CD14-positive monocyte (primary cell): ENCODE measurements around the gene DUSP11. TPM values are rescaled to one million over a fixed set of nuclear protein-coding genes. Genes with fewer than 3 reads are reported as not detected.
A peak's percentile ranks its signal among the peaks of the same experiment; 100 is the strongest.

Experiments
- DNase-seq, 3 donors: peaks; one replicate each; pipeline ENCODE4 v3.0.0-alpha.2; 2011 to 2022
- H2AFZ ChIP-seq: 2 replicates; pipeline ENCODE4 v1.6.0; 2012; ENCODE audit warnings: mild to moderate bottlenecking, low read depth, low read length, inconsistent platforms; ENCODE audit not compliant: insufficient read depth, poor library complexity, severe bottlenecking
- H3K27ac ChIP-seq, 2 donors: 1 replicate in 1 of 2; 2 replicates in 1 of 2; pipeline ENCODE4 v1.5.1; 2012 to 2013; ENCODE audit warnings: low read length in 2 of 2, control low read depth in 1 of 2, inconsistent platforms in 1 of 2, low read depth in 1 of 2, mild to moderate bottlenecking in 1 of 2
- H3K27me3 ChIP-seq, 2 donors: one replicate each; pipeline versions ENCODE4 v1.6.0 to v1.6.1; 2011 to 2013; ENCODE audit warnings: low read length in 2 of 2; ENCODE audit not compliant: control insufficient read depth in 2 of 2, insufficient read depth in 2 of 2
- H3K36me3 ChIP-seq, 2 donors: replicated peaks in 1 of 2; 1 replicate in 1 of 2; 2 replicates in 1 of 2; pipeline versions ENCODE4 v1.5.1 to v1.6.1; 2012 to 2013; ENCODE audit warnings: low read length in 2 of 2, control low read depth in 1 of 2, inconsistent platforms in 1 of 2, mild to moderate bottlenecking in 1 of 2; ENCODE audit not compliant: insufficient read depth in 2 of 2, control insufficient read depth in 1 of 2
- H3K4me1 ChIP-seq, 2 donors: 1 replicate in 1 of 2; 2 replicates in 1 of 2; pipeline versions ENCODE4 v1.5.1 to v1.6.1; 2012 to 2013; ENCODE audit warnings: low read length in 2 of 2, control low read depth in 1 of 2, inconsistent platforms in 1 of 2, mild to moderate bottlenecking in 1 of 2, moderate library complexity in 1 of 2; ENCODE audit not compliant: insufficient read depth in 2 of 2, control insufficient read depth in 1 of 2
- H3K4me2 ChIP-seq: replicated peaks from 2 replicates; pipeline ENCODE3; 2012; ENCODE audit warnings: low read length, moderate library complexity, mild to moderate bottlenecking; ENCODE audit not compliant: poor library complexity, severe bottlenecking; ENCODE audit errors: extremely low read depth
- H3K4me3 ChIP-seq, 3 experiments: fragments of 200-600 bp in 1 of 3; sonication (generic) in 1 of 3; replicated peaks in 1 of 3; 1 replicate in 2 of 3; 2 replicates in 1 of 3; pipeline ENCODE4 v1.5.1; 2011 to 2013; ENCODE audit warnings: low read length in 3 of 3, mild to moderate bottlenecking in 3 of 3, control low read depth in 2 of 3, low read depth in 2 of 3, inconsistent platforms in 1 of 3, moderate library complexity in 1 of 3
- H3K79me2 ChIP-seq: 2 replicates; pipeline ENCODE4 v1.6.0; 2012; ENCODE audit warnings: mild to moderate bottlenecking, control low read depth, inconsistent platforms, low read length, moderate library complexity; ENCODE audit not compliant: insufficient read depth
- H3K9ac ChIP-seq: 2 replicates; pipeline ENCODE4 v1.6.0; 2017; ENCODE audit warnings: low read length, mild to moderate bottlenecking; ENCODE audit not compliant: insufficient read depth, poor library complexity, severe bottlenecking
- H3K9me3 ChIP-seq, 2 donors: replicated peaks in 1 of 2; 1 replicate in 1 of 2; 2 replicates in 1 of 2; pipeline versions ENCODE4 v1.5.1 to v1.6.1; 2012 to 2013; ENCODE audit warnings: low read length in 2 of 2, control low read depth in 1 of 2; ENCODE audit not compliant: control insufficient read depth in 1 of 2, insufficient read depth in 1 of 2
- H4K20me1 ChIP-seq: 2 replicates; pipeline ENCODE4 v1.6.0; 2012; ENCODE audit warnings: mild to moderate bottlenecking, low read length, control low read depth, moderate library complexity; ENCODE audit not compliant: insufficient read depth
- H3K27ac Mint-ChIP-seq, 7 donors: one replicate each; pipeline ENCODE4 v1.8.0; 2020; ENCODE audit warnings: mild to moderate bottlenecking in 7 of 7, mixed read lengths in 7 of 7, moderate library complexity in 6 of 7, inconsistent platforms in 2 of 7
- H3K27me3 Mint-ChIP-seq, 3 donors: one replicate each; pipeline ENCODE4 v1.8.0; 2021 to 2022; ENCODE audit warnings: low read depth in 3 of 3, mild to moderate bottlenecking in 3 of 3, mixed read lengths in 3 of 3, moderate library complexity in 3 of 3, inconsistent platforms in 1 of 3
- H3K36me3 Mint-ChIP-seq, 2 donors: one replicate each; pipeline ENCODE4 v1.8.0; 2020; ENCODE audit warnings: mixed read lengths in 2 of 2, inconsistent platforms in 1 of 2, mild to moderate bottlenecking in 1 of 2
- H3K4me1 Mint-ChIP-seq: one replicate; pipeline ENCODE4 v1.8.0; 2020; ENCODE audit warnings: mild to moderate bottlenecking, mixed read lengths
- H3K4me3 Mint-ChIP-seq, 2 donors: one replicate each; pipeline ENCODE4 v1.8.0; 2020; ENCODE audit warnings: mild to moderate bottlenecking in 2 of 2, mixed read lengths in 2 of 2, moderate library complexity in 1 of 2
- H3K9me3 Mint-ChIP-seq, 7 donors: one replicate each; pipeline ENCODE4 v1.8.0; 2020 to 2022; ENCODE audit warnings: mixed read lengths in 7 of 7, mild to moderate bottlenecking in 6 of 7, moderate library complexity in 6 of 7, inconsistent platforms in 2 of 7
- WGBS: methylation state at CpG from one replicate; pipeline ENCODE4 v1.1.5; 2013; ENCODE audit warnings: missing lambda C conversion rate; ENCODE audit not compliant: insufficient coverage; 5-methylcytosine and 5-hydroxymethylcytosine counted together
- intact Hi-C, 2 donors: fragments of 100-400 bp; cut with micrococcal nuclease; formaldehyde crosslinking; loops; one replicate each; pipeline versions ENCODE4 v1.15.0 to v1.15.1; 2023
- polyA plus RNA-seq, 3 donors: library from polyadenylated mRNA; depleted of rRNA in 1 of 3; unstranded in 2 of 3; stranded (reverse) in 1 of 3; fragments of 300-500 nt in 2 of 3; fragments of >200 nt in 1 of 3; fragmentation: Illumina TruSeq in 2 of 3; gene quantifications; 1 replicate in 2 of 3; 2 replicates in 1 of 3; pipeline ENCODE4 v1.2.3, GENCODE V29; 2012 to 2021
- TF ChIP-seq, protein P1 (sequence below): fragments of 200-600 bp; IDR thresholded peaks from one replicate; pipeline ENCODE4 v1.8.0; 2022; ENCODE audit warnings: antibody characterized with exemption, mild to moderate bottlenecking

DUSP11 gene
- polyA plus RNA-seq, 3 donors: 9.9 to 25.7 (median 23.1) TPM

GRCh38 chr2:73828389-73828817, 48.5 kb upstream of the DUSP11 start:
- Histone ChIP-seq H3K79me2 (peaks cover 36% of the 10 kb centered on the region), H3K4me1 (peaks cover 14 to 26% of the 10 kb centered on the region in 2 donors), H3K4me2 (peak overlapping the region; percentile 93), H4K20me1 (no peaks in the 10 kb centered on the region), H3K9ac (peak overlapping the region; percentile 88), H3K27me3 (no peaks in the 10 kb centered on the region), H3K27ac (peak overlapping the region; percentile 79 to 94), H3K36me3 (peaks cover 11 to 27% of the 10 kb centered on the region in 2 donors), H3K4me3 (peak overlapping the region; percentile 61 to 83 (median 69)), H3K9me3 (no peaks in the 10 kb centered on the region), H2AFZ (peak overlapping the region; percentile 88)
- H3K4me3 Mint-ChIP-seq: peak overlapping the region; percentile 92 to 96
- peaks cover 25% of the 10 kb centered on the region for H3K4me1 Mint-ChIP-seq
- H3K36me3 Mint-ChIP-seq: peaks cover 16 to 22% of the 10 kb centered on the region in 2 donors
- DNase-seq: no peak
- H3K27me3 Mint-ChIP-seq: peaks cover 0 to 2% (median 2%) of the 10 kb centered on the region in 3 donors
- TF ChIP-seq, protein P1, sequence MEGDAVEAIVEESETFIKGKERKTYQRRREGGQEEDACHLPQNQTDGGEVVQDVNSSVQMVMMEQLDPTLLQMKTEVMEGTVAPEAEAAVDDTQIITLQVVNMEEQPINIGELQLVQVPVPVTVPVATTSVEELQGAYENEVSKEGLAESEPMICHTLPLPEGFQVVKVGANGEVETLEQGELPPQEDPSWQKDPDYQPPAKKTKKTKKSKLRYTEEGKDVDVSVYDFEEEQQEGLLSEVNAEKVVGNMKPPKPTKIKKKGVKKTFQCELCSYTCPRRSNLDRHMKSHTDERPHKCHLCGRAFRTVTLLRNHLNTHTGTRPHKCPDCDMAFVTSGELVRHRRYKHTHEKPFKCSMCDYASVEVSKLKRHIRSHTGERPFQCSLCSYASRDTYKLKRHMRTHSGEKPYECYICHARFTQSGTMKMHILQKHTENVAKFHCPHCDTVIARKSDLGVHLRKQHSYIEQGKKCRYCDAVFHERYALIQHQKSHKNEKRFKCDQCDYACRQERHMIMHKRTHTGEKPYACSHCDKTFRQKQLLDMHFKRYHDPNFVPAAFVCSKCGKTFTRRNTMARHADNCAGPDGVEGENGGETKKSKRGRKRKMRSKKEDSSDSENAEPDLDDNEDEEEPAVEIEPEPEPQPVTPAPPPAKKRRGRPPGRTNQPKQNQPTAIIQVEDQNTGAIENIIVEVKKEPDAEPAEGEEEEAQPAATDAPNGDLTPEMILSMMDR: no peak
- intact Hi-C loops: loop anchor here in 1 of 2 donors (10.0 kb wide), 4 partner anchors 156 to 566 kb away; partner anchors contain the start of genes BOLA3 and TET3
- peaks cover 0 to 5% (median 0%) of the 10 kb centered on the region in 7 donors for H3K9me3 Mint-ChIP-seq
- H3K27ac Mint-ChIP-seq: peak overlapping the region; percentile 94 to 99 (median 98)
- 50% methylated on average over 2 of the region's 4 CpGs for WGBS

DNA sequence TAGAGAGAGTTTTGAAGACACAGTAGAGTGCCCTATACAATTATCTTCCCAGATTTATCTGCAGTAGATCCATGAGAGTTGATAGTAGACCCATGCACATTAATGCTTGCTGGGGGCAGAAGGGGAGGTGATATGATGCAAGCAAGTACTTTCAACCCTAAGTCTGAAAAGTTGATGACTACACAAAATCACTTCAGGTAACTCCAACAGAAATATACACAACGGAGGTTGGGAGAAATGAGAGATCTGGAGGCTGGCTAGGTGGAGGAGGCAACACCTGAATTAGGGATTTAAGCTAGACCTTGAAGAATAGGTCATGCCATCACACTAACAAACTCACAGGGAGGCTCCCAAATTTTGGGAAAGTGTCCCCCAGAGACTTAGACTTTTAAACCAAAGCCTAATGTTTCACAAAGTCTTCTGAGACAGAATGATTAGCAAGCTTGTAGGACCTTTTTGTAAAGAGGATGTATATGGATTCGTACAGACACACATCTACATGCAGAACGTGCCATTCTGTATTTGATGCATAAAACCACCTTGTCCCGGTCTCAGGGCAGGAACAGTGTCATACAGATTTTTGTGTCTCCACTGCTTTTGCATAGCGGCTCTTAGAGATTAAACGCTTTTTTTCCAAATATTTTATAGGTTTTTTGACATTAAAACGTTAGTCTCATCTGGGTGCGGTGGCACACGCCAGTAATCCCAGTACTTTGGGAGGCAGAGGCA, 47.9 kb upstream of the DUSP11 start:
- no peaks in the 10 kb centered on the region for H3K9me3 ChIP-seq
- H3K27me3 Mint-ChIP-seq: peaks cover 0 to 3% (median 2%) of the 10 kb centered on the region in 3 donors
- H3K4me1 Mint-ChIP-seq: peaks cover 25% of the 10 kb centered on the region
- H3K4me2 ChIP-seq: peak overlapping the region; percentile 93
- no peaks in the 10 kb centered on the region for H4K20me1 ChIP-seq
- H3K9me3 Mint-ChIP-seq: peaks cover 0 to 4% (median 0%) of the 10 kb centered on the region in 7 donors
- TF ChIP-seq, protein P1: no peak
- H3K27me3 ChIP-seq: no peaks in the 10 kb centered on the region
- peaks cover 5 to 21% of the 10 kb centered on the region in 2 donors for H3K36me3 ChIP-seq
- no peak for DNase-seq
- H3K4me3 ChIP-seq: peak overlapping the region in 2 of 3 experiments; percentile 69 to 83
- H3K9ac ChIP-seq: no peak overlapping the region
- peaks cover 16 to 20% of the 10 kb centered on the region in 2 donors for H3K36me3 Mint-ChIP-seq
- H3K4me3 Mint-ChIP-seq: peak overlapping the region in 1 of 2 donors; percentile 96
- H3K4me1 ChIP-seq: peaks cover 14 to 26% of the 10 kb centered on the region in 2 donors
- H2AFZ ChIP-seq: peak overlapping the region; percentile 88
- peak overlapping the region in 5 of 7 donors; percentile 71 to 99 (median 96) for H3K27ac Mint-ChIP-seq
- WGBS: 78% methylated on average over 6 of the region's 9 CpGs
- intact Hi-C loops: loop anchor here in 1 of 2 donors (10.0 kb wide), 4 partner anchors 157 to 567 kb away; partner anchors contain the start of genes BOLA3 and TET3
- peaks cover 30% of the 10 kb centered on the region for H3K79me2 ChIP-seq
- H3K27ac ChIP-seq: peak overlapping the region in 1 of 2 donors; percentile 94
